GM12878 (cell line): ENCODE measurements around the gene ATG9A. TPM values are rescaled to one million over a fixed set of nuclear protein-coding genes. Genes with fewer than 3 reads are reported as not detected.

Source experiments
- BCL11A ChIP-seq: IDR thresholded peaks from 2 replicates; pipeline ENCODE4 v1.6.1; 2011; ENCODE audit warnings: low read depth, low read length
- BHLHE40 ChIP-seq, 2 experiments: fragments of 450-650 bp in 1 of 2; IDR thresholded peaks; 2 replicates each; pipeline ENCODE4 v1.6.1; 2011 to 2017; ENCODE audit warnings: low read depth in 2 of 2, borderline replicate concordance in 1 of 2, improper control_type of control experiment in 1 of 2, low read length in 1 of 2, mild to moderate bottlenecking in 1 of 2
- CBX5 ChIP-seq: sonication (generic); IDR thresholded peaks from 2 replicates; pipeline ENCODE4 v1.6.1; 2016; ENCODE audit warnings: low read depth, moderate library complexity, mild to moderate bottlenecking, inconsistent platforms
- CHD2 ChIP-seq: IDR thresholded peaks from 2 replicates; pipeline ENCODE4 v1.6.1; 2011; ENCODE audit warnings: low read depth, low read length, improper control_type of control experiment, borderline replicate concordance
- CREB1 ChIP-seq: IDR thresholded peaks from 2 replicates; pipeline ENCODE4 v1.6.1; 2012; ENCODE audit warnings: low read depth, mild to moderate bottlenecking, inconsistent platforms
- DPF2 ChIP-seq: fragments of 450-650 bp; IDR thresholded peaks from 2 replicates; pipeline ENCODE4 v1.6.1; 2017; ENCODE audit warnings: mild to moderate bottlenecking
- FOXK2 ChIP-seq: fragments of 450-650 bp; IDR thresholded peaks from 2 replicates; pipeline ENCODE4 v1.6.1; 2017; ENCODE audit warnings: mild to moderate bottlenecking, moderate library complexity
- FOXM1 ChIP-seq: IDR thresholded peaks from 2 replicates; pipeline ENCODE4 v1.6.1; 2012; ENCODE audit warnings: low read depth, mild to moderate bottlenecking, inconsistent platforms, low read length, moderate library complexity
- GABPA ChIP-seq: IDR thresholded peaks from 2 replicates; pipeline ENCODE4 v1.6.1; 2014; ENCODE audit warnings: antibody characterized with exemption, low read depth, mild to moderate bottlenecking, inconsistent platforms
- JUND ChIP-seq: IDR thresholded peaks from 2 replicates; pipeline ENCODE4 v1.6.1; 2012; ENCODE audit warnings: low read depth, mild to moderate bottlenecking, low read length, improper control_type of control experiment, moderate library complexity
- MXI1 ChIP-seq: fragments of 150-350 bp; IDR thresholded peaks from 2 replicates; pipeline ENCODE4 v1.6.1; 2011; ENCODE audit warnings: low read depth, mild to moderate bottlenecking, inconsistent platforms, low read length, improper control_type of control experiment
- NFYB ChIP-seq: IDR thresholded peaks from 2 replicates; pipeline ENCODE4 v1.6.1; 2011; ENCODE audit warnings: low read depth, mild to moderate bottlenecking, low read length, improper control_type of control experiment, moderate library complexity; ENCODE audit not compliant: insufficient read depth
- PAX5 ChIP-seq: IDR thresholded peaks from 2 replicates; pipeline ENCODE4 v1.6.1; 2011; ENCODE audit warnings: low read depth, low read length, borderline replicate concordance
- POLR2A ChIP-seq: IDR thresholded peaks from 2 replicates; pipeline ENCODE4 v1.6.1; 2011; ENCODE audit warnings: low read depth, mild to moderate bottlenecking, low read length
- POLR2AphosphoS2 ChIP-seq: IDR thresholded peaks from 2 replicates; pipeline ENCODE4 v1.6.1; 2011; ENCODE audit warnings: low read depth, mild to moderate bottlenecking, low read length, improper control_type of control experiment, moderate library complexity
- RBBP5 ChIP-seq: fragments of 200-600 bp; sonication (generic); conservative IDR thresholded peaks from 2 replicates; pipeline ENCODE4 v1.6.1; 2016
- RELA ChIP-seq: fragments of 450-650 bp; IDR thresholded peaks from 2 replicates; pipeline ENCODE4 v1.8.0; 2014; ENCODE audit warnings: borderline replicate concordance; ENCODE audit not compliant: partially characterized antibody
- RFX5 ChIP-seq: IDR thresholded peaks from 2 replicates; pipeline ENCODE4 v1.6.1; 2011; ENCODE audit warnings: low read depth, low read length, improper control_type of control experiment
- SIN3A ChIP-seq: IDR thresholded peaks from 2 replicates; pipeline ENCODE4 v1.6.1; 2012; ENCODE audit warnings: low read depth, low read length, improper control_type of control experiment
- SP1 ChIP-seq: IDR thresholded peaks from one replicate; pipeline ENCODE4 v1.6.1; 2011; ENCODE audit warnings: low read depth, low read length
- SPI1 ChIP-seq: IDR thresholded peaks from 2 replicates; pipeline ENCODE4 v1.6.1; 2011; ENCODE audit warnings: low read depth, mild to moderate bottlenecking, low read length, moderate library complexity, borderline replicate concordance; ENCODE audit not compliant: insufficient read depth
- YBX1 ChIP-seq: fragments of 450-650 bp; IDR thresholded peaks from 2 replicates; pipeline ENCODE4 v1.6.1; 2016; ENCODE audit warnings: antibody characterized with exemption
- ZNF217 ChIP-seq: fragments of 450-650 bp; IDR thresholded peaks from 2 replicates; pipeline ENCODE4 v1.6.1; 2017; ENCODE audit warnings: antibody characterized with exemption, mild to moderate bottlenecking
- ZNF384 ChIP-seq: IDR thresholded peaks from 2 replicates; pipeline ENCODE4 v1.6.1; 2012; ENCODE audit warnings: low read depth, mild to moderate bottlenecking, low read length, improper control_type of control experiment, borderline replicate concordance
- ZZZ3 ChIP-seq: IDR thresholded peaks from 2 replicates; pipeline ENCODE4 v1.6.1; 2011; ENCODE audit warnings: low read depth; ENCODE audit not compliant: control insufficient read depth, insufficient read length
- polyA plus RNA-seq, 11 experiments: library from polyadenylated mRNA; depleted of rRNA in 4 of 11; unstranded in 6 of 11; stranded (reverse) in 5 of 11; fragments of >200 nt; fragmentation: Nextera tagmentation in 4 of 11; fragmentation: Illumina TruSeq in 1 of 11; extraction: Ambion mirVana in 4 of 11; extraction: Trizol in 1 of 11; gene quantifications; 1 replicate in 1 of 11; 2 replicates in 10 of 11; pipeline versions ENCODE4 v1.2.1 to v1.2.3, GENCODE V29; 2011 to 2016; ENCODE audit warnings: inconsistent platforms in 2 of 11, missing spikeins in 2 of 11, low read depth in 1 of 11
- total RNA-seq, 4 experiments: library from RNA; depleted of rRNA in 3 of 4; stranded (reverse); fragments of >200 nt in 3 of 4; fragmentation: Illumina TruSeq in 1 of 4; extraction: Trizol in 1 of 4; gene quantifications; 2 replicates each; pipeline versions ENCODE4 v1.2.1 to v1.2.3, GENCODE V29; 2013 to 2021
- TF ChIP-seq, protein P1 (sequence below): fragments of 450-650 bp; IDR thresholded peaks from 2 replicates; pipeline ENCODE4 v1.6.1; 2017; ENCODE audit warnings: mild to moderate bottlenecking, moderate library complexity
- TF ChIP-seq, protein P2 (sequence below): fragments of 450-650 bp; IDR thresholded peaks from 2 replicates; pipeline ENCODE4 v1.6.1; 2017; ENCODE audit warnings: mild to moderate bottlenecking

ATG9A gene
- total and polyA plus RNA-seq, 10 of the 15 experiments (the other 5 are each of a cell fraction or from before 2014, with no cell fraction given) = 0.16 to 37.5 (median 14.6) TPM; not detected in 1

DNA sequence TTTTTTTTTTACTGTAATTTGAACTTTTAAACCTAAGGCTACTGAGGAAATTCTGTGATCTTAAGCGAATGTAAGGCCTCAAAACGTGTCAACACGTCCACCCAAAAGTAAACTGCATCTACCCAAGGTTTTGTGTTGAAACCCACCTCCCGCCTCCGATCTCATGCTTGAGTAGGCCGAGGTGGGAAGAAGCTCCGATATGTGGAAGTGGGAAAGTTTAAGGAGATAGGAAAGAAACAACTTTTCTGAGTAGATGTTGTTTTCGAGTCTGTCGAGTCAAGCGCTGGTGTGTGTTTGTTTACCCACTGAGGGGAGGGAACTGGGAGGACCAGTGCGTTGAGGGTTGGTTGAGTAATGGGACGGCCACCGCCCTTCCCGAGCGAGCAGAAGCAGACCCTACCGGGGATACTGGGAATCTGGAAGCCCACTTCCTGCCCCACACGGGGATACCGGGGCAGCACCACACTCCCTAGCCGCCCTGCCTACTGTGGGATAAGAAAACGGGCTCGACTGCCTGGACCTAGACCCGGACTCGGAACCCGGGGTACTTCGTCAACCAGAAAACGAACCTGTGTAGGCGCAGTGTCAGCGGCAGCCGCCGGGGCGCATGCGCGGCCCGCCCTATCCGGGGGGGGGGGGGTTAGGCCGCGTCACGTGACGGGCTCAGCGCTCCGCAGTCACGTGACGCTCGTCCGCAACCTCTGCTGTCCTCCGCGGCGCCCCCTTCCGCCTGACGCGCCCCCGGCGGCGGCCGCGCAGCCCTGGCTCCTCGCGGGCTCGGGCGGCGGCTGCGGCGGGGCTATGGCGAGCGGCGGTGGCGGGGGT is 51.7 kb downstream of the ATG9A start, which contains the start of gene RETREG2 (continued):
- peak; percentile 90 for TF ChIP-seq POLR2AphosphoS2
- TF ChIP-seq, protein P1, sequence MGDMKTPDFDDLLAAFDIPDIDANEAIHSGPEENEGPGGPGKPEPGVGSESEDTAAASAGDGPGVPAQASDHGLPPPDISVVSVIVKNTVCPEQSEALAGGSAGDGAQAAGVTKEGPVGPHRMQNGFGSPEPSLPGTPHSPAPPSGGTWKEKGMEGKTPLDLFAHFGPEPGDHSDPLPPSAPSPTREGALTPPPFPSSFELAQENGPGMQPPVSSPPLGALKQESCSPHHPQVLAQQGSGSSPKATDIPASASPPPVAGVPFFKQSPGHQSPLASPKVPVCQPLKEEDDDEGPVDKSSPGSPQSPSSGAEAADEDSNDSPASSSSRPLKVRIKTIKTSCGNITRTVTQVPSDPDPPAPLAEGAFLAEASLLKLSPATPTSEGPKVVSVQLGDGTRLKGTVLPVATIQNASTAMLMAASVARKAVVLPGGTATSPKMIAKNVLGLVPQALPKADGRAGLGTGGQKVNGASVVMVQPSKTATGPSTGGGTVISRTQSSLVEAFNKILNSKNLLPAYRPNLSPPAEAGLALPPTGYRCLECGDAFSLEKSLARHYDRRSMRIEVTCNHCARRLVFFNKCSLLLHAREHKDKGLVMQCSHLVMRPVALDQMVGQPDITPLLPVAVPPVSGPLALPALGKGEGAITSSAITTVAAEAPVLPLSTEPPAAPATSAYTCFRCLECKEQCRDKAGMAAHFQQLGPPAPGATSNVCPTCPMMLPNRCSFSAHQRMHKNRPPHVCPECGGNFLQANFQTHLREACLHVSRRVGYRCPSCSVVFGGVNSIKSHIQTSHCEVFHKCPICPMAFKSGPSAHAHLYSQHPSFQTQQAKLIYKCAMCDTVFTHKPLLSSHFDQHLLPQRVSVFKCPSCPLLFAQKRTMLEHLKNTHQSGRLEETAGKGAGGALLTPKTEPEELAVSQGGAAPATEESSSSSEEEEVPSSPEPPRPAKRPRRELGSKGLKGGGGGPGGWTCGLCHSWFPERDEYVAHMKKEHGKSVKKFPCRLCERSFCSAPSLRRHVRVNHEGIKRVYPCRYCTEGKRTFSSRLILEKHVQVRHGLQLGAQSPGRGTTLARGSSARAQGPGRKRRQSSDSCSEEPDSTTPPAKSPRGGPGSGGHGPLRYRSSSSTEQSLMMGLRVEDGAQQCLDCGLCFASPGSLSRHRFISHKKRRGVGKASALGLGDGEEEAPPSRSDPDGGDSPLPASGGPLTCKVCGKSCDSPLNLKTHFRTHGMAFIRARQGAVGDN = peak; percentile 62
- TF ChIP-seq ZZZ3 = no peak
- no peak for TF ChIP-seq RBBP5
- TF ChIP-seq ZNF384 = no peak
- TF ChIP-seq BHLHE40 (IDR thresholded peaks at IDR 0.05; ENCODE audit: borderline replicate concordance in 1 of 2, low read depth in 2 of 2, low read length in 1 of 2) = peak; percentile 93 to 100
- 0 out of 2 replicates have a peak, but pooled peaks have one; percentile 27 for TF ChIP-seq CHD2
- no peak for TF ChIP-seq BCL11A
- 0 out of 2 replicates have a peak, but pooled peaks have one; percentile 34 for TF ChIP-seq GABPA
- TF ChIP-seq RELA = peak; percentile 93
- peak; percentile 72 for TF ChIP-seq DPF2
- no peak for TF ChIP-seq JUND
- TF ChIP-seq CREB1 = peak; percentile 53; the same call in 1 of the 2 replicates
- no peak for TF ChIP-seq SP1
- TF ChIP-seq, protein P2, sequence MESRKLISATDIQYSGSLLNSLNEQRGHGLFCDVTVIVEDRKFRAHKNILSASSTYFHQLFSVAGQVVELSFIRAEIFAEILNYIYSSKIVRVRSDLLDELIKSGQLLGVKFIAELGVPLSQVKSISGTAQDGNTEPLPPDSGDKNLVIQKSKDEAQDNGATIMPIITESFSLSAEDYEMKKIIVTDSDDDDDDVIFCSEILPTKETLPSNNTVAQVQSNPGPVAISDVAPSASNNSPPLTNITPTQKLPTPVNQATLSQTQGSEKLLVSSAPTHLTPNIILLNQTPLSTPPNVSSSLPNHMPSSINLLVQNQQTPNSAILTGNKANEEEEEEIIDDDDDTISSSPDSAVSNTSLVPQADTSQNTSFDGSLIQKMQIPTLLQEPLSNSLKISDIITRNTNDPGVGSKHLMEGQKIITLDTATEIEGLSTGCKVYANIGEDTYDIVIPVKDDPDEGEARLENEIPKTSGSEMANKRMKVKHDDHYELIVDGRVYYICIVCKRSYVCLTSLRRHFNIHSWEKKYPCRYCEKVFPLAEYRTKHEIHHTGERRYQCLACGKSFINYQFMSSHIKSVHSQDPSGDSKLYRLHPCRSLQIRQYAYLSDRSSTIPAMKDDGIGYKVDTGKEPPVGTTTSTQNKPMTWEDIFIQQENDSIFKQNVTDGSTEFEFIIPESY = no peak
- TF ChIP-seq RFX5 = no peak
- 0 out of 2 replicates have a peak, but pooled peaks have one; percentile 12 for TF ChIP-seq PAX5
- TF ChIP-seq CBX5 = no peak
- peak; percentile 58; the same call in 1 of the 2 replicates for TF ChIP-seq ZNF217
- no peak for TF ChIP-seq FOXM1
- TF ChIP-seq SIN3A = peak; percentile 90; the same call in 1 of the 2 replicates
- no peak for TF ChIP-seq YBX1
- 0 out of 2 replicates have a peak, but pooled peaks have one; percentile 45 for TF ChIP-seq MXI1
- peak; percentile 91 for TF ChIP-seq POLR2A
- TF ChIP-seq FOXK2 = peak; percentile 34
- peak; percentile 66 for TF ChIP-seq SPI1
- no peak for TF ChIP-seq NFYB
